Stomach (tissue), 4 donors: ENCODE measurements around the gene VEGFB.

Experiments
- CTCF ChIP-seq, 7 experiments: fragments of 450-650 bp in 4 of 7; fragments of 200-600 bp in 3 of 7; sonication (generic) in 3 of 7; IDR thresholded peaks; one replicate each; pipeline ENCODE4 v1.5.1; 2016 to 2019; ENCODE audit warnings: antibody characterized with exemption in 7 of 7, control low read depth in 2 of 7, mild to moderate bottlenecking in 1 of 7
- EP300 ChIP-seq: sonication (generic); formaldehyde crosslinking; IDR thresholded peaks from one replicate; pipeline ENCODE4 v1.6.1; 2017; ENCODE audit warnings: antibody characterized with exemption
- POLR2A ChIP-seq, 4 donors: fragments of 450-650 bp; IDR thresholded peaks; one replicate each; pipeline ENCODE4 v1.6.1; 2016; ENCODE audit warnings: antibody characterized with exemption in 4 of 4, control low read depth in 2 of 4, mild to moderate bottlenecking in 1 of 4, moderate library complexity in 1 of 4

- TF ChIP-seq EP300 = no peak
- TF ChIP-seq POLR2A (IDR thresholded peaks at IDR 0.05) = no peak
- peak in 1 of 7 experiments; percentile 35 for TF ChIP-seq CTCF (IDR thresholded peaks at IDR 0.05)
Measured at GRCh38 chr11:64246871-64247728, 12.7 kb downstream of the VEGFB start, which contains the start of gene PPP1R14B.
